GM23338 (cell line): ENCODE results near the gene FRMD4A. TPM values are rescaled to one million over a fixed set of nuclear protein-coding genes. Genes with fewer than 3 reads are reported as not detected.

ENCODE experiments used
- ATAC-seq: fragments of 200-7000 bp; cut with Tn5 transposase; 3 replicates; pipeline ENCODE4 v1.9.1; 2020
- DNase-seq: peaks from one replicate; pipeline ENCODE4 v3.0.0-alpha.2; 2015; ENCODE audit warnings: low spot score
- H2AFZ ChIP-seq: fragments of 200-600 bp; sonication (generic); 2 replicates; pipeline ENCODE4 v1.8.0; 2016; ENCODE audit warnings: antibody characterized with exemption, mild to moderate bottlenecking, moderate library complexity
- H3F3A ChIP-seq: fragments of 200-600 bp; sonication (generic); replicated peaks from 2 replicates; pipeline ENCODE4 v1.8.0; 2017; ENCODE audit warnings: antibody characterized with exemption, mixed run types, low read depth
- H3K27ac ChIP-seq: fragments of 200-600 bp; sonication (generic); 2 replicates; pipeline ENCODE4 v1.6.1; 2016; ENCODE audit warnings: low read depth
- H3K27me3 ChIP-seq: fragments of 200-600 bp; sonication (generic); 2 replicates; pipeline ENCODE4 v1.8.0; 2016; ENCODE audit warnings: mild to moderate bottlenecking, mixed run types, moderate library complexity; ENCODE audit not compliant: insufficient read depth
- H3K36me3 ChIP-seq: fragments of 200-600 bp; sonication (generic); 2 replicates; pipeline ENCODE4 v1.8.0; 2016; ENCODE audit warnings: mild to moderate bottlenecking; ENCODE audit not compliant: insufficient read depth
- H3K4me1 ChIP-seq: fragments of 200-600 bp; sonication (generic); 2 replicates; pipeline ENCODE4 v1.8.0; 2016; ENCODE audit warnings: mild to moderate bottlenecking, moderate library complexity; ENCODE audit not compliant: insufficient read depth
- H3K4me2 ChIP-seq: fragments of 200-600 bp; sonication (generic); 2 replicates; pipeline ENCODE4 v1.7.1; 2017; ENCODE audit warnings: mixed run types
- H3K4me3 ChIP-seq: fragments of 200-600 bp; sonication (generic); 2 replicates; pipeline ENCODE4 v1.6.1; 2016; ENCODE audit warnings: mixed run types
- H3K79me2 ChIP-seq: fragments of 200-600 bp; sonication (generic); replicated peaks from 2 replicates; pipeline ENCODE4 v1.8.0; 2017; ENCODE audit warnings: mild to moderate bottlenecking; ENCODE audit not compliant: insufficient read depth
- H3K9me2 ChIP-seq: fragments of 200-600 bp; sonication (generic); 2 replicates; pipeline ENCODE4 v1.8.0; 2017; ENCODE audit not compliant: insufficient read depth
- H4K20me1 ChIP-seq: fragments of 200-600 bp; sonication (generic); replicated peaks from 2 replicates; pipeline ENCODE4 v1.8.0; 2017; ENCODE audit warnings: mild to moderate bottlenecking; ENCODE audit not compliant: insufficient read depth
- H3K27ac Mint-ChIP-seq: 2 replicates; pipeline ENCODE4 v1.8.0; 2020; ENCODE audit warnings: inconsistent platforms, mild to moderate bottlenecking, moderate library complexity, mixed read lengths
- H3K27me3 Mint-ChIP-seq: 3 replicates; pipeline ENCODE4 v1.8.0; 2022; ENCODE audit warnings: low read depth, mild to moderate bottlenecking, moderate library complexity, mixed read lengths, inconsistent platforms; ENCODE audit not compliant: insufficient read depth, poor library complexity
- H3K36me3 Mint-ChIP-seq: 3 replicates; pipeline ENCODE4 v1.8.0; 2021; ENCODE audit warnings: low read depth, mild to moderate bottlenecking, inconsistent platforms, moderate library complexity, mixed read lengths
- H3K4me1 Mint-ChIP-seq: 3 replicates; pipeline ENCODE4 v1.8.0; 2020; ENCODE audit warnings: mild to moderate bottlenecking, inconsistent platforms, mixed read lengths
- H3K4me3 Mint-ChIP-seq: 3 replicates; pipeline ENCODE4 v1.8.0; 2021; ENCODE audit warnings: moderate library complexity, mild to moderate bottlenecking, inconsistent platforms, mixed read lengths
- H3K9me3 Mint-ChIP-seq: 3 replicates; pipeline ENCODE4 v1.8.0; 2020; ENCODE audit warnings: moderate library complexity, mild to moderate bottlenecking, inconsistent platforms, mixed read lengths
- CREB1 ChIP-seq: fragments of 250-450 bp; sonication (Bioruptor Pico); IDR thresholded peaks from 2 replicates; pipeline ENCODE4 v1.5.0; 2020; ENCODE audit warnings: low read depth, mild to moderate bottlenecking, moderate library complexity
- JUNB ChIP-seq: IDR thresholded peaks from one replicate; pipeline ENCODE4 v1.6.1; 2016; ENCODE audit warnings: antibody characterized with exemption; ENCODE audit not compliant: unreplicated experiment
- NANOG ChIP-seq: IDR thresholded peaks from 2 replicates; pipeline ENCODE4 v1.6.1; 2016; ENCODE audit warnings: antibody characterized with exemption, borderline replicate concordance
- POLR2AphosphoS5 ChIP-seq: IDR thresholded peaks from 2 replicates; pipeline ENCODE4 v1.6.1; 2016; ENCODE audit warnings: antibody characterized with exemption, low read depth
- STAT1 ChIP-seq: IDR thresholded peaks from one replicate; pipeline ENCODE4 v1.6.1; 2016; ENCODE audit warnings: antibody characterized with exemption; ENCODE audit not compliant: unreplicated experiment
- ZNF114 ChIP-seq: fragments of 250-450 bp; sonication (Bioruptor Pico); IDR thresholded peaks from 2 replicates; pipeline ENCODE4 v1.5.0; 2020; ENCODE audit warnings: mild to moderate bottlenecking, moderate library complexity
- polyA plus RNA-seq: library from polyadenylated mRNA; unstranded; fragments of >200 nt; fragmentation: Nextera tagmentation; extraction: Ambion mirVana; gene quantifications from 2 replicates; pipeline ENCODE4 v1.2.1, GENCODE V29; 2016
- total RNA-seq: library from RNA; depleted of rRNA; stranded (reverse); fragments of >200 nt; shearing (Covaris generic); gene quantifications from 2 replicates; pipeline ENCODE4 v1.2.3, GENCODE V29; 2014
- TF ChIP-seq, protein P1 (sequence below): fragments of 250-450 bp; sonication (Bioruptor Pico); IDR thresholded peaks from 2 replicates; pipeline ENCODE4 v1.5.0; 2020; ENCODE audit warnings: mild to moderate bottlenecking, moderate library complexity
- TF ChIP-seq, protein P2 (sequence below): IDR thresholded peaks from one replicate; pipeline ENCODE4 v1.6.1; 2018; ENCODE audit warnings: antibody characterized with exemption; ENCODE audit not compliant: unreplicated experiment
- TF ChIP-seq, protein P3 (sequence below): IDR thresholded peaks from 2 replicates; pipeline ENCODE4 v1.6.1; 2016; ENCODE audit warnings: antibody characterized with exemption

The FRMD4A gene
- total and polyA plus RNA-seq, 2 experiments from 2014 or later: 14.0 to 20.1 TPM

GRCh38 chr10:14084875-14085274 lies 245.8 kb downstream of the FRMD4A start:
- DNase-seq (no peak), ATAC-seq (no peak)
- H3F3A ChIP-seq: no peaks in the 10 kb centered on the region
- H4K20me1 ChIP-seq: no peaks in the 10 kb centered on the region
- H2AFZ ChIP-seq: no peak overlapping the region
- H3K27me3 Mint-ChIP-seq: peaks cover 5% of the 10 kb centered on the region
- H3K27ac ChIP-seq: no peak overlapping the region
- no peaks in the 10 kb centered on the region for H3K36me3 Mint-ChIP-seq
- H3K79me2 ChIP-seq: no peaks in the 10 kb centered on the region
- no peaks in the 10 kb centered on the region for H3K9me2 ChIP-seq
- H3K4me1 Mint-ChIP-seq: peaks cover 29% of the 10 kb centered on the region
- no peak overlapping the region for H3K4me2 ChIP-seq
- H3K9me3 Mint-ChIP-seq: no peaks in the 10 kb centered on the region; the same call in 2 of the 3 replicates
- H3K27ac Mint-ChIP-seq: no peak overlapping the region
- no peaks in the 10 kb centered on the region for H3K27me3 ChIP-seq
- H3K4me1 ChIP-seq: peaks cover 7% of the 10 kb centered on the region; the same call in 1 of the 2 replicates
- H3K4me3 ChIP-seq: no peak overlapping the region
- no peak overlapping the region for H3K4me3 Mint-ChIP-seq
- no peaks in the 10 kb centered on the region for H3K36me3 ChIP-seq
- no peak for TF ChIP-seq STAT1
- TF ChIP-seq, protein P1, sequence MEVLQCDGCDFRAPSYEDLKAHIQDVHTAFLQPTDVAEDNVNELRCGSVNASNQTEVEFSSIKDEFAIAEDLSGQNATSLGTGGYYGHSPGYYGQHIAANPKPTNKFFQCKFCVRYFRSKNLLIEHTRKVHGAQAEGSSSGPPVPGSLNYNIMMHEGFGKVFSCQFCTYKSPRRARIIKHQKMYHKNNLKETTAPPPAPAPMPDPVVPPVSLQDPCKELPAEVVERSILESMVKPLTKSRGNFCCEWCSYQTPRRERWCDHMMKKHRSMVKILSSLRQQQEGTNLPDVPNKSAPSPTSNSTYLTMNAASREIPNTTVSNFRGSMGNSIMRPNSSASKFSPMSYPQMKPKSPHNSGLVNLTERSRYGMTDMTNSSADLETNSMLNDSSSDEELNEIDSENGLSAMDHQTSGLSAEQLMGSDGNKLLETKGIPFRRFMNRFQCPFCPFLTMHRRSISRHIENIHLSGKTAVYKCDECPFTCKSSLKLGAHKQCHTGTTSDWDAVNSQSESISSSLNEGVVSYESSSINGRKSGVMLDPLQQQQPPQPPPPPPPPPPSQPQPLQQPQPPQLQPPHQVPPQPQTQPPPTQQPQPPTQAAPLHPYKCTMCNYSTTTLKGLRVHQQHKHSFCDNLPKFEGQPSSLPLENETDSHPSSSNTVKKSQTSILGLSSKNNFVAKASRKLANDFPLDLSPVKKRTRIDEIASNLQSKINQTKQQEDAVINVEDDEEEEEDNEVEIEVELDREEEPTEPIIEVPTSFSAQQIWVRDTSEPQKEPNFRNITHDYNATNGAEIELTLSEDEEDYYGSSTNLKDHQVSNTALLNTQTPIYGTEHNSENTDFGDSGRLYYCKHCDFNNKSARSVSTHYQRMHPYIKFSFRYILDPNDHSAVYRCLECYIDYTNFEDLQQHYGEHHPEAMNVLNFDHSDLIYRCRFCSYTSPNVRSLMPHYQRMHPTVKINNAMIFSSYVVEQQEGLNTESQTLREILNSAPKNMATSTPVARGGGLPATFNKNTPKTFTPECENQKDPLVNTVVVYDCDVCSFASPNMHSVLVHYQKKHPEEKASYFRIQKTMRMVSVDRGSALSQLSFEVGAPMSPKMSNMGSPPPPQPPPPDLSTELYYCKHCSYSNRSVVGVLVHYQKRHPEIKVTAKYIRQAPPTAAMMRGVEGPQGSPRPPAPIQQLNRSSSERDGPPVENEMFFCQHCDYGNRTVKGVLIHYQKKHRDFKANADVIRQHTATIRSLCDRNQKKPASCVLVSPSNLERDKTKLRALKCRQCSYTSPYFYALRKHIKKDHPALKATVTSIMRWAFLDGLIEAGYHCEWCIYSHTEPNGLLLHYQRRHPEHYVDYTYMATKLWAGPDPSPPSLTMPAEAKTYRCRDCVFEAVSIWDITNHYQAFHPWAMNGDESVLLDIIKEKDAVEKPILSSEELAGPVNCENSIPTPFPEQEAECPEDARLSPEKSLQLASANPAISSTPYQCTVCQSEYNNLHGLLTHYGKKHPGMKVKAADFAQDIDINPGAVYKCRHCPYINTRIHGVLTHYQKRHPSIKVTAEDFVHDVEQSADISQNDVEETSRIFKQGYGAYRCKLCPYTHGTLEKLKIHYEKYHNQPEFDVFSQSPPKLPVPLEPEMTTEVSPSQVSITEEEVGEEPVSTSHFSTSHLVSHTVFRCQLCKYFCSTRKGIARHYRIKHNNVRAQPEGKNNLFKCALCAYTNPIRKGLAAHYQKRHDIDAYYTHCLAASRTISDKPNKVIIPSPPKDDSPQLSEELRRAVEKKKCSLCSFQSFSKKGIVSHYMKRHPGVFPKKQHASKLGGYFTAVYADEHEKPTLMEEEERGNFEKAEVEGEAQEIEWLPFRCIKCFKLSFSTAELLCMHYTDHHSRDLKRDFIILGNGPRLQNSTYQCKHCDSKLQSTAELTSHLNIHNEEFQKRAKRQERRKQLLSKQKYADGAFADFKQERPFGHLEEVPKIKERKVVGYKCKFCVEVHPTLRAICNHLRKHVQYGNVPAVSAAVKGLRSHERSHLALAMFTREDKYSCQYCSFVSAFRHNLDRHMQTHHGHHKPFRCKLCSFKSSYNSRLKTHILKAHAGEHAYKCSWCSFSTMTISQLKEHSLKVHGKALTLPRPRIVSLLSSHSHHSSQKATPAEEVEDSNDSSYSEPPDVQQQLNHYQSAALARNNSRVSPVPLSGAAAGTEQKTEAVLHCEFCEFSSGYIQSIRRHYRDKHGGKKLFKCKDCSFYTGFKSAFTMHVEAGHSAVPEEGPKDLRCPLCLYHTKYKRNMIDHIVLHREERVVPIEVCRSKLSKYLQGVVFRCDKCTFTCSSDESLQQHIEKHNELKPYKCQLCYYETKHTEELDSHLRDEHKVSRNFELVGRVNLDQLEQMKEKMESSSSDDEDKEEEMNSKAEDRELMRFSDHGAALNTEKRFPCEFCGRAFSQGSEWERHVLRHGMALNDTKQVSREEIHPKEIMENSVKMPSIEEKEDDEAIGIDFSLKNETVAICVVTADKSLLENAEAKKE (CRISPR knock-in tag): no peak
- no peak for TF ChIP-seq CREB1 (CRISPR knock-in tag)
- no peak for TF ChIP-seq ZNF114 (CRISPR knock-in tag)
- TF ChIP-seq, protein P2, sequence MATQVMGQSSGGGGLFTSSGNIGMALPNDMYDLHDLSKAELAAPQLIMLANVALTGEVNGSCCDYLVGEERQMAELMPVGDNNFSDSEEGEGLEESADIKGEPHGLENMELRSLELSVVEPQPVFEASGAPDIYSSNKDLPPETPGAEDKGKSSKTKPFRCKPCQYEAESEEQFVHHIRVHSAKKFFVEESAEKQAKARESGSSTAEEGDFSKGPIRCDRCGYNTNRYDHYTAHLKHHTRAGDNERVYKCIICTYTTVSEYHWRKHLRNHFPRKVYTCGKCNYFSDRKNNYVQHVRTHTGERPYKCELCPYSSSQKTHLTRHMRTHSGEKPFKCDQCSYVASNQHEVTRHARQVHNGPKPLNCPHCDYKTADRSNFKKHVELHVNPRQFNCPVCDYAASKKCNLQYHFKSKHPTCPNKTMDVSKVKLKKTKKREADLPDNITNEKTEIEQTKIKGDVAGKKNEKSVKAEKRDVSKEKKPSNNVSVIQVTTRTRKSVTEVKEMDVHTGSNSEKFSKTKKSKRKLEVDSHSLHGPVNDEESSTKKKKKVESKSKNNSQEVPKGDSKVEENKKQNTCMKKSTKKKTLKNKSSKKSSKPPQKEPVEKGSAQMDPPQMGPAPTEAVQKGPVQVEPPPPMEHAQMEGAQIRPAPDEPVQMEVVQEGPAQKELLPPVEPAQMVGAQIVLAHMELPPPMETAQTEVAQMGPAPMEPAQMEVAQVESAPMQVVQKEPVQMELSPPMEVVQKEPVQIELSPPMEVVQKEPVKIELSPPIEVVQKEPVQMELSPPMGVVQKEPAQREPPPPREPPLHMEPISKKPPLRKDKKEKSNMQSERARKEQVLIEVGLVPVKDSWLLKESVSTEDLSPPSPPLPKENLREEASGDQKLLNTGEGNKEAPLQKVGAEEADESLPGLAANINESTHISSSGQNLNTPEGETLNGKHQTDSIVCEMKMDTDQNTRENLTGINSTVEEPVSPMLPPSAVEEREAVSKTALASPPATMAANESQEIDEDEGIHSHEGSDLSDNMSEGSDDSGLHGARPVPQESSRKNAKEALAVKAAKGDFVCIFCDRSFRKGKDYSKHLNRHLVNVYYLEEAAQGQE: no peak
- TF ChIP-seq JUNB: no peak
- no peak for TF ChIP-seq NANOG
- TF ChIP-seq, protein P3, sequence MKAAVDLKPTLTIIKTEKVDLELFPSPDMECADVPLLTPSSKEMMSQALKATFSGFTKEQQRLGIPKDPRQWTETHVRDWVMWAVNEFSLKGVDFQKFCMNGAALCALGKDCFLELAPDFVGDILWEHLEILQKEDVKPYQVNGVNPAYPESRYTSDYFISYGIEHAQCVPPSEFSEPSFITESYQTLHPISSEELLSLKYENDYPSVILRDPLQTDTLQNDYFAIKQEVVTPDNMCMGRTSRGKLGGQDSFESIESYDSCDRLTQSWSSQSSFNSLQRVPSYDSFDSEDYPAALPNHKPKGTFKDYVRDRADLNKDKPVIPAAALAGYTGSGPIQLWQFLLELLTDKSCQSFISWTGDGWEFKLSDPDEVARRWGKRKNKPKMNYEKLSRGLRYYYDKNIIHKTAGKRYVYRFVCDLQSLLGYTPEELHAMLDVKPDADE: no peak
- TF ChIP-seq POLR2AphosphoS5: no peak
